Measurements from ENCODE around the gene ALDH5A1. TPM values are rescaled to one million over a fixed set of nuclear protein-coding genes. Genes with fewer than 3 reads are reported as not detected.
"Not testable (repeated sequence)": the region's sequence is repeated elsewhere in the genome, so short reads cannot be mapped to it uniquely, and the experiment has no call there.

Gene ALDH5A1
- polyA plus RNA-seq, 3 donors, result 23.6 to 33.1 (median 31.9) TPM

GRCh38 chr6:24478903-24479302 lies 15.9 kb upstream of the ALDH5A1 start:
- DNase-seq, result no peak

GRCh38 chr6:24480705-24481104 lies 14.1 kb upstream of the ALDH5A1 start:
- no peak for DNase-seq

- no peak for DNase-seq
These were observed 13.3 kb upstream of the ALDH5A1 start for GRCh38 chr6:24481449-24481848.

- DNase-seq, result no peak
These were observed 10.0 kb upstream of the ALDH5A1 start for GRCh38 chr6:24484657-24485323.

GRCh38 chr6:24486065-24486464 lies 8.7 kb upstream of the ALDH5A1 start:
- DNase-seq, result no peak

GRCh38 chr6:24489470-24489869 lies 5.3 kb upstream of the ALDH5A1 start, which contains the start of gene GPLD1:
Gene GPLD1, minus strand, starts transcription at chr6:24489578. Its CDS starts 67 bp downstream, at chr6:24489511.
- DNase-seq, result no peak

GRCh38 chr6:24489881-24490280 lies 4.9 kb upstream of the ALDH5A1 start:
- DNase-seq, result no peak

GRCh38 chr6:24490948-24491347 lies 3.8 kb upstream of the ALDH5A1 start:
- DNase-seq, result no peak

GRCh38 chr6:24492475-24492874 lies 2.3 kb upstream of the ALDH5A1 start:
- DNase-seq, result peak; percentile 4

GRCh38 chr6:24493945-24494820 lies 586 bp upstream of the ALDH5A1 start:
- DNase-seq, result no peak

- no peak for DNase-seq
These were observed 2.6 kb downstream of the ALDH5A1 start for GRCh38 chr6:24497254-24497970.

- no peak for DNase-seq
These were observed 5.9 kb downstream of the ALDH5A1 start for GRCh38 chr6:24500683-24501082.

GRCh38 chr6:24501374-24501773 lies 6.6 kb downstream of the ALDH5A1 start:
- DNase-seq, result no peak

GRCh38 chr6:24501914-24502313 lies 7.1 kb downstream of the ALDH5A1 start:
- no peak for DNase-seq

GRCh38 chr6:24504287-24504648 lies 9.5 kb downstream of the ALDH5A1 start:
- DNase-seq, result no peak

- DNase-seq, result no peak
These were observed 10.1 kb downstream of the ALDH5A1 start for GRCh38 chr6:24504649-24505586.

GRCh38 chr6:24506814-24507520 lies 12.2 kb downstream of the ALDH5A1 start:
- no peak for DNase-seq

- DNase-seq, result not testable (repeated sequence)
These were observed 17.2 kb downstream of the ALDH5A1 start for GRCh38 chr6:24511976-24512375.

GRCh38 chr6:24513602-24514001 lies 18.8 kb downstream of the ALDH5A1 start:
- DNase-seq, result no peak

- DNase-seq, result peak; percentile 9
These were observed 23.1 kb downstream of the ALDH5A1 start for GRCh38 chr6:24517659-24518543.

All from renal pelvis (tissue), 4 donors.